ACHN (cell line): ENCODE measurements around the gene PLCB1.
"Not testable (repeated sequence)": the region's sequence is repeated elsewhere in the genome, so short reads cannot be mapped to it uniquely, and the experiment has no call there.

Source experiments
- DNase-seq: peaks from one replicate; pipeline ENCODE4 v3.0.0-alpha.2; 2015
- in situ Hi-C: cut with HindIII; loops from 2 replicates; pipeline ENCODE4 v1.10.0; 2017; ENCODE audit warnings: low sequenced_read_pairs, low pct_ligation_motif_present, low pct_unique_long_range_greater_than_20kb

The PLCB1 gene

GRCh38 chr20:8131598-8132483 lies at the start of gene PLCB1:
PLCB1 (plus strand) TSS chr20:8132266; CDS start chr20:8132652, 386 bp downstream.
- peak; percentile 61 for DNase-seq
- in situ Hi-C loops: loop anchor here (25.0 kb wide), 1 partner anchor 580 kb away; no protein-coding TSS in a partner anchor

- in situ Hi-C loops: no loop called here
- DNase-seq: no peak
These were observed 49.1 kb upstream of the PLCB1 start for GRCh38 chr20:8082989-8083388.

GRCh38 chr20:8089668-8090067 lies 42.4 kb upstream of the PLCB1 start:
- in situ Hi-C loops: no loop called here

GRCh38 chr20:8094415-8094818 lies 37.6 kb upstream of the PLCB1 start:
- DNase-seq: no peak
- in situ Hi-C loops: no loop called here

More at GRCh38 chr20:8089668-8090067, 42.4 kb upstream of the PLCB1 start:
- DNase-seq: no peak

- in situ Hi-C loops: no loop called here
- DNase-seq: no peak
These were observed 37.2 kb upstream of the PLCB1 start for GRCh38 chr20:8094850-8095249.

GRCh38 chr20:8095648-8096572 lies 36.2 kb upstream of the PLCB1 start:
- DNase-seq: no peak
- in situ Hi-C loops: no loop called here

- no peak for DNase-seq
- in situ Hi-C loops: no loop called here
These were observed 34.8 kb upstream of the PLCB1 start for GRCh38 chr20:8097307-8097706.

- in situ Hi-C loops: no loop called here
- DNase-seq: no peak
These were observed 27.8 kb upstream of the PLCB1 start for GRCh38 chr20:8104252-8104651.

- DNase-seq, in situ Hi-C loops: not testable (repeated sequence)
These were observed 17.5 kb upstream of the PLCB1 start for GRCh38 chr20:8114612-8115011.

GRCh38 chr20:8115436-8115835 lies 16.6 kb upstream of the PLCB1 start:
- in situ Hi-C loops: no loop called here

GRCh38 chr20:8116067-8116811 lies 15.8 kb upstream of the PLCB1 start:
- in situ Hi-C loops: no loop called here
- DNase-seq: no peak

More at GRCh38 chr20:8115436-8115835, 16.6 kb upstream of the PLCB1 start:
- DNase-seq: no peak

- in situ Hi-C loops: no loop called here
- DNase-seq: no peak
These were observed 14.4 kb upstream of the PLCB1 start for GRCh38 chr20:8117636-8118035.

- no peak for DNase-seq
- in situ Hi-C loops: no loop called here
These were observed 14.0 kb upstream of the PLCB1 start for GRCh38 chr20:8118039-8118438.

- in situ Hi-C loops: no loop called here
- DNase-seq: no peak
These were observed 13.3 kb upstream of the PLCB1 start for GRCh38 chr20:8118760-8119159.

- in situ Hi-C loops: no loop called here
- no peak for DNase-seq
These were observed 10.4 kb upstream of the PLCB1 start for GRCh38 chr20:8121666-8122065.

- no peak for DNase-seq
- in situ Hi-C loops: loop anchor here (25.0 kb wide), 1 partner anchor 588 kb away; no protein-coding TSS in a partner anchor
These were observed 7.4 kb upstream of the PLCB1 start for GRCh38 chr20:8124639-8125038.

GRCh38 chr20:8126181-8126580 lies 5.9 kb upstream of the PLCB1 start:
- in situ Hi-C loops: loop anchor here (25.0 kb wide), 1 partner anchor 586 kb away; no protein-coding TSS in a partner anchor
- DNase-seq: no peak

- DNase-seq: no peak
- in situ Hi-C loops: loop anchor here (25.0 kb wide), 1 partner anchor 585 kb away; no protein-coding TSS in a partner anchor
These were observed 5.2 kb upstream of the PLCB1 start for GRCh38 chr20:8126841-8127378.
